NCI-H1092 treated with DMSO at 0.1 percent for 48 hours (cell line): ENCODE results near the gene DUSP5.
"Not testable (repeated sequence)": the region's sequence is repeated elsewhere in the genome, so short reads cannot be mapped to it uniquely, and the experiment has no call there.

Source experiments
- DNase-seq: peaks from one replicate; lab custom pipeline; 2025; lab: John Stamatoyannopoulos, UW

Gene DUSP5

GRCh38 chr10:110497438-110498086, at the start of gene DUSP5:
Gene DUSP5 (plus strand): TSS chr10:110497907. CDS start chr10:110498122, 215 bp downstream.
- peak; percentile 84 for DNase-seq

- DNase-seq = no peak
Observed at GRCh38 chr10:110448682-110449418, 48.9 kb upstream of the DUSP5 start.

GRCh38 chr10:110455446-110455845, 42.3 kb upstream of the DUSP5 start:
- DNase-seq = no peak

- DNase-seq = no peak
Observed at GRCh38 chr10:110456046-110456445, 41.7 kb upstream of the DUSP5 start.

GRCh38 chr10:110456523-110457091, 41.1 kb upstream of the DUSP5 start:
- no peak for DNase-seq

- no peak for DNase-seq
Observed at GRCh38 chr10:110457851-110458250, 39.9 kb upstream of the DUSP5 start.

GRCh38 chr10:110458266-110458920, 39.3 kb upstream of the DUSP5 start:
- no peak for DNase-seq

- no peak for DNase-seq
Observed at GRCh38 chr10:110459600-110459999, 38.1 kb upstream of the DUSP5 start.

GRCh38 chr10:110460111-110460809, 37.4 kb upstream of the DUSP5 start:
- DNase-seq = peak; percentile 23

GRCh38 chr10:110461088-110461487, 36.6 kb upstream of the DUSP5 start:
- DNase-seq = no peak

GRCh38 chr10:110461530-110461929, 36.2 kb upstream of the DUSP5 start:
- DNase-seq = no peak

- no peak for DNase-seq
Observed at GRCh38 chr10:110462166-110463095, 35.3 kb upstream of the DUSP5 start.

- not testable (repeated sequence) for DNase-seq
Observed at GRCh38 chr10:110468258-110468657, 29.4 kb upstream of the DUSP5 start.

- DNase-seq = not testable (repeated sequence)
Observed at GRCh38 chr10:110470541-110470940, 27.2 kb upstream of the DUSP5 start.

GRCh38 chr10:110471566-110472139, 26.1 kb upstream of the DUSP5 start:
- DNase-seq = no peak

- no peak for DNase-seq
Observed at GRCh38 chr10:110474017-110474416, 23.7 kb upstream of the DUSP5 start.

- DNase-seq = no peak
Observed at GRCh38 chr10:110474826-110475225, 22.9 kb upstream of the DUSP5 start.

- DNase-seq = no peak
Observed at GRCh38 chr10:110475722-110476515, 21.8 kb upstream of the DUSP5 start.

GRCh38 chr10:110479710-110480109, 18.0 kb upstream of the DUSP5 start:
- no peak for DNase-seq

- DNase-seq = no peak
Observed at GRCh38 chr10:110480387-110480786, 17.3 kb upstream of the DUSP5 start.
